Astrocyte of the cerebellum (primary cell): ENCODE data around the gene RDX.

ENCODE experiments used
- DNase-seq: peaks from one replicate; pipeline ENCODE4 v3.0.0-alpha.2; 2011; ENCODE audit warnings: low read depth
- H3K4me3 ChIP-seq: 2 replicates; pipeline ENCODE4 v1.5.1; 2011; ENCODE audit warnings: mild to moderate bottlenecking, low read depth, low read length, moderate library complexity
- in situ Hi-C: cut with HindIII; loops from 2 replicates; pipeline ENCODE4 v1.10.0; 2017; ENCODE audit warnings: low sequenced_read_pairs
- TF ChIP-seq, protein P1 (sequence below): IDR thresholded peaks from 2 replicates; pipeline ENCODE4 v1.5.1; 2012; ENCODE audit warnings: low read length, low read depth, moderate library complexity, mild to moderate bottlenecking; ENCODE audit errors: missing control alignments

Gene RDX

DNA sequence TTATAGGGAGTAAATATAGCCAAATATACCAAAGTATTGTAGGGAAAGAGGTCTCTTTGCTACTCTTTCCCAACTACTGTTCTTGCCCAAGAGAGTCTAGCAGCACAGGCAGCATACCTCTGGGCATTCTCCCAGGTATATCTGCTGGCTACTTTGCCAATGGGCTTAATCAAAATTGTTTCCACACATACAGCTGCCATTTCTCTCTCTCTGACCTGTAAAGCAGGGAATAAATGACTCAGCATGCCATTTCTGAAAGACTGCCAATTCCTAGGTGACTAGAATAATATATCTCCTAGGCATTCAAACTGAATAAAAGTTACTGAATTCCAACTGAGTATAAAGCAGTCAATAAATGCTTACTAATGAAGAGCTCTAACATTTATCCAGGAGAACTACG, 44.6 kb downstream of the RDX start:
- TF ChIP-seq, protein P1, sequence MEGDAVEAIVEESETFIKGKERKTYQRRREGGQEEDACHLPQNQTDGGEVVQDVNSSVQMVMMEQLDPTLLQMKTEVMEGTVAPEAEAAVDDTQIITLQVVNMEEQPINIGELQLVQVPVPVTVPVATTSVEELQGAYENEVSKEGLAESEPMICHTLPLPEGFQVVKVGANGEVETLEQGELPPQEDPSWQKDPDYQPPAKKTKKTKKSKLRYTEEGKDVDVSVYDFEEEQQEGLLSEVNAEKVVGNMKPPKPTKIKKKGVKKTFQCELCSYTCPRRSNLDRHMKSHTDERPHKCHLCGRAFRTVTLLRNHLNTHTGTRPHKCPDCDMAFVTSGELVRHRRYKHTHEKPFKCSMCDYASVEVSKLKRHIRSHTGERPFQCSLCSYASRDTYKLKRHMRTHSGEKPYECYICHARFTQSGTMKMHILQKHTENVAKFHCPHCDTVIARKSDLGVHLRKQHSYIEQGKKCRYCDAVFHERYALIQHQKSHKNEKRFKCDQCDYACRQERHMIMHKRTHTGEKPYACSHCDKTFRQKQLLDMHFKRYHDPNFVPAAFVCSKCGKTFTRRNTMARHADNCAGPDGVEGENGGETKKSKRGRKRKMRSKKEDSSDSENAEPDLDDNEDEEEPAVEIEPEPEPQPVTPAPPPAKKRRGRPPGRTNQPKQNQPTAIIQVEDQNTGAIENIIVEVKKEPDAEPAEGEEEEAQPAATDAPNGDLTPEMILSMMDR: no peak
- peak; percentile 60 for DNase-seq
- in situ Hi-C loops: no loop called here
- no peak overlapping the region for H3K4me3 ChIP-seq

DNA sequence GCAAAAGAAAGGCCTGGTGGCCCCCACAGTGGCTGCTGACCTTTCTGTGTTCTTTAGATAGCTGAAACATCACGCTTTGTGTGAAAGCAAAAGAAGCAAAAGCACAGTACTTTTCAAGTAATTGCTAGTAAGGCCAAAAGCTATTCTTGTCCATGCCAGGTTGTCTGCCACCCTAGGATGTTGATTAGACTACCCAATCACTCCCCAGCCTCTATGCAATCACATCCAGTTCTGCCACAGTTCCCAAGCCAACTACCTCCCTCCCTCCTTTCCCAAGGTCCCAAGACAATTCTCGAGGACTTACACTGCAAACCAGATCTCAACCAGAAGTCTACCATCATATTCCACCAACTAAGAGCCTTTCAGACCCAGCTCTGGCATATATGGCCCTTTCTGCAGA, 46.2 kb downstream of the RDX start:
- DNase-seq: no peak
- TF ChIP-seq, protein P1: no peak
- in situ Hi-C loops: no loop called here
- H3K4me3 ChIP-seq: no peak overlapping the region

GRCh38 chr11:110249766-110250165, 46.6 kb downstream of the RDX start:
- TF ChIP-seq, protein P1: no peak
- in situ Hi-C loops: no loop called here
- no peak overlapping the region for H3K4me3 ChIP-seq
- no peak for DNase-seq

DNA sequence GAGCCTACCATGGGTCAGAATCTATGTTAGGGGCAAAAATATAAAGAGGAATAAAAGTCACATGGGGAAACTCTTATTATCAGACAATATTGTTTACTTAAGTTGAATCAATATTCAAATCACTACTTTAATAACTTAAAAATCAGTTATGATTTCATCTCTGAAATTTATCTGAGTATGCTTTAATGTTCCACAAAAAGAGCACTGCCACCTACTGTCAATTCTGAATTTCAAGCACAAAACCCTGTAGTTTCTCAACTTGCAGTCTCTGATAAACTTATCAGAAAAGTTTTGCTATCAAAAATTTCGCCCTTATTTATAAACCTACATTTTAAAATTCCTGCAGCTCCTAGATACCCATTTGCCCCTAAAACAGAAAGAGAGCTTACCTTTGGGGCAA, 47.3 kb downstream of the RDX start:
- DNase-seq: peak; percentile 1
- TF ChIP-seq, protein P1: peak; percentile 9
- in situ Hi-C loops: no loop called here

GRCh38 chr11:110243791-110244190, 52.6 kb downstream of the RDX start:
- TF ChIP-seq, protein P1: no peak
- no peak for DNase-seq
- no peak overlapping the region for H3K4me3 ChIP-seq
- in situ Hi-C loops: no loop called here

More for the DNA sequence above, 47.3 kb downstream of the RDX start:
- H3K4me3 ChIP-seq: no peak overlapping the region

DNA sequence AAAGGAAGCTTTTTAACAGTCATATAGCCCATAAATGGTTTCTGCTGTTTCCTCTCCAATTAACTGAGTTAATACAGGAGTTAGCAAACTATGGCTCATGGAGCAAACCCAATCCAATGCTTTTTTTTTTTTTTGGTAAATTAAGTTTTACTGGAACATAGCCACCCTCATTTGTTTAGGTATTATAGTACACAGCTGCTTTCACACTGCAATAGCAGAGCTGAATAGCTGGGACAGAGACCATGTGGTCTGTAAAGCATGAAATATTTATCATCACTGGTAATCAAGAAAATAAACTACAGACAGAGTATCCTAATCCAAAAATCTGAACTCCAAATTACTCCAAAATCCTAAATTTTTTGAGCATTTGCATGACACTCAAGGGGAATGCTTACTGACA, 53.7 kb downstream of the RDX start:
- no peak for DNase-seq
- in situ Hi-C loops: no loop called here
- H3K4me3 ChIP-seq: no peak overlapping the region
- TF ChIP-seq, protein P1: no peak

DNA sequence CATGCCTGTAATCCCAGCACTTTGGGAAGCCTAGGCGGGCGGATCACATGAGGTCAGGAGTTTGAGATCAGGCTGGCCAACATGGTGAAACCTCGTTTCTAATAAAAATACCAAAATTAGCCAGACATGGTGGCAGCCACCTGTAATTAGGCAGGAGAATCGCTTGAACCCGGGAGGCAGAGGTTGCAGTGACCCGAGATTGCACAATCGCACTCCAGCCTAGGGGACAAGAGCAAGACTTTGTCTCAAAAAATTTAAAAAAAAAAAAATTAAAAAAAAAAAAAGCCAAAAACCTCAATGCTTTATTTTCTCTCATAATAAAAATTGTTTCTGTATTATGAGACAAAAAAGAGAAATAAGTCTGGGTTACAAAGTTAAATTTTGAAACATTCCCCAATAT, 54.2 kb downstream of the RDX start:
- H3K4me3 ChIP-seq: no peak overlapping the region
- TF ChIP-seq, protein P1: no peak
- in situ Hi-C loops: no loop called here
- no peak for DNase-seq
